HG03095 (cell line): ENCODE data around the gene TMOD2.
A peak's percentile ranks its signal among the peaks of the same experiment; 100 is the strongest.

Source experiments
- ATAC-seq: cut with Tn5 transposase; IDR thresholded peaks from one replicate; pipeline ENCODE4 v1.9.1; 2021; ENCODE audit warnings: moderate library complexity; ENCODE audit not compliant: unreplicated experiment

Gene TMOD2

GRCh38 chr15:51809457-51809856, 58.1 kb downstream of the TMOD2 start:
- no peak for ATAC-seq

DNA sequence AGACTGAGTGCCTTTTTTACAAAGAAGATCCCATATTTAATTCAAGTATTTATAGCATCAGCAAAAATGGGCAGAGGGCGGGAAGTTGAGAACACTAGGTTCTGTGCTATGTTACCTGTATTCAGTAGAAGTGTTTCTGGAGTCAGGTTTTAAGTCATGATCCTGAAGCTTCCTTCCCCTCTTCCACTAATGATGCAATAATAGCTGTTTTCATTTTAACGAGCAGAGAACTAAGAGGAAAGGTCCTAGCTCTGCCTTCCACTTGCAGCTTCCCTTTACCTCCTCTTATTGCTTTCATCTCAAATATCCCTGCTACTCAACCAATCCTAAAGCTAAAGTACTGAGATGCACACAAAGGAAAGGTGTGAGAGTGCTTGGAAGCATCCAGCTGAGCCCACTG, 61.2 kb downstream of the TMOD2 start:
- ATAC-seq, result no peak

GRCh38 chr15:51814606-51815005, 63.2 kb downstream of the TMOD2 start:
- ATAC-seq, result no peak

DNA sequence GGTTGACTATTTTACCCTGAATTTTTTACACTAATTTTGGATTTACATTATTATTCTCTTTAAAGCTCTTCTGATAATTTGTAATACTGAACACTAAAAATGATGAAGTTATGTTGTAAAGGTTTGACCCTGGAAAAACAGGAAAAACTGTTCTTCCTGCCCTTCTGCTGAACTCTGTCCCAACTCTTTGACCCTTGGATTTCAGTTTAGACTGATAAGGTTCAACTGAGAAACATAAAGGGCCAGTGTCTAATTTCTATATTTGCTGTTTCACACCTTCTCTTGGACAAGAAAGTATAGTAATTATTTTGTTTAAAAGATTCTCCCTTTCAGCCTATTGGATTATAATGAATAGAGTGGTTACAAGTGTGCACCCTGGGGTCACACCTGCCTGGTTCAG, 65.2 kb downstream of the TMOD2 start:
- ATAC-seq, result no peak

GRCh38 chr15:51818150-51818549, 66.8 kb downstream of the TMOD2 start:
- ATAC-seq, result no peak

DNA sequence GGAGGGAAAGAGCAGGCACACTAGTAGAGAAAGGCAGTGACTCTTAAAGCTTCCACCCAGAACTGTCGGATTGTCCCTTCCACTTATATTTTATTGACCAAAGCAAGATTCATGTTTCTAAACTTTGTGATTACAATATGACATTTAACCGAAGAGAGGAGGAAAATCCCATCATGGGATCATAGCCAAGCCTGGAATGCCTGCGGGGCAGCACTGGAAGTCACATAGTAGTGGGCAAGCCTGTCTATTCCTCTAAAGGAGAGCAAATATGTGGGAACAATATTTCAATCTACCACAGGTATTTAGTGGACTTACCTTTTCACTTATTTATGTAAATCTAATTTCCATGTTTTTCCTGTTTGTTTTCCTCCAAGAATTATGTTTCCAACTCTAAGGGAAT, 74.3 kb downstream of the TMOD2 start:
- ATAC-seq, result no peak

GRCh38 chr15:51828621-51829375, 77.4 kb downstream of the TMOD2 start:
- ATAC-seq, result no peak

- ATAC-seq, result peak; percentile 78
Measured at GRCh38 chr15:51829376-51830275, 78.2 kb downstream of the TMOD2 start, which contains the start of gene TMOD3. Gene TMOD3, plus strand, starts transcription at chr15:51829653. Its CDS starts 33,232 bp downstream, at chr15:51862885.

- ATAC-seq, result peak; percentile 10
Measured at GRCh38 chr15:51830276-51830806, 78.9 kb downstream of the TMOD2 start.

- ATAC-seq, result no peak
Measured at GRCh38 chr15:51833772-51834171, 82.4 kb downstream of the TMOD2 start.

GRCh38 chr15:51837792-51838251, 86.4 kb downstream of the TMOD2 start:
- ATAC-seq, result no peak

- no peak for ATAC-seq
Measured at GRCh38 chr15:51838270-51838669, 86.9 kb downstream of the TMOD2 start.

DNA sequence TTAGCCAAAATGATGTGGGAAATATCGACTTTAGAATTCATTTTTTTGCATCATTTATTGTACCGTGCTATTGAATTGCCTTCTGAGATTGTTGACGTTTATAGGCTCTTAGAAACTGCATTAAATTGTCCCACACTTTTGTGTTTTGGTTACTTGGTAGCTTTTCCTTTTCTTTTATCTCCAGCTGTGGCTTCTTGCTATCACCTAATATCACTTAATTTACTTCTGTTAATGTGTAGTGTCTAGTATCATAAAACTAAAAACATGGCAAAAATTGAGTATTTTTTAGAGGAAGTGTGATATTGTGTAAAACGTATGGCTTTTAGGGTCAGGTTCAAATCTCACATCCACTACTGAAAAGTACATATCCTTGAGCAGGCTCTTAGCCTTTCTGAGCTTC, 89.3 kb downstream of the TMOD2 start:
- ATAC-seq, result no peak

DNA sequence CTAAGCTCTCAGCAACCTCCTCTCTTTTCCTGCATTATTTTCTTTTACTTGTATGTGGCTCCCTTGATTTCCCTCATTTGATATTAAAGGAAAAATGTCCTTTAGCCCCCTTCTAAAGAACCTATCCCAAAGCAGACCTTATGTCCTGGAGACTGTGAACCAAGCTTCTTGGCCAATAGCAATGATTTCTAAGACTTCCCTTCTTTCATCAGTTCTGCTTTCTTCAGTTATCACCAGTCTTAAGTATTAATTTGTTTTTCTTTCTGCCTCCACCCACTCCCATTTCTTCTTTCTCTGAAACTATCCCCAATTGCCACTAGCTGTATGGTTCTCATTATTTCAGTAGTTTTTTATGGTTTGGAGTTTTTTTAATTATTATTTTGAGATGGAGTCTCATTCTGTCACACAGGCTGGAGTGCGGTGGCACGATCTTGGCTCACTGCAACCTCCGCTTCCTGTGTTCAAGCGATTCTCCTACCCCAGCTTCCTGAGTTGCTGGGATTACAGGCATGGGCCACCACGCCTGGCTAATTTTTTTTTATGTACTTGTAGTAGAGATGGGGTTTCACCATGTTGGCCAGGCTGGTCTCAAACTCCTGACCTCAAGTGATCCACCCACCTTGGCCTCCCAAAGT, 90.1 kb downstream of the TMOD2 start:
- ATAC-seq, result no peak

- ATAC-seq, result no peak
Measured at GRCh38 chr15:51842265-51842664, 90.9 kb downstream of the TMOD2 start.

DNA sequence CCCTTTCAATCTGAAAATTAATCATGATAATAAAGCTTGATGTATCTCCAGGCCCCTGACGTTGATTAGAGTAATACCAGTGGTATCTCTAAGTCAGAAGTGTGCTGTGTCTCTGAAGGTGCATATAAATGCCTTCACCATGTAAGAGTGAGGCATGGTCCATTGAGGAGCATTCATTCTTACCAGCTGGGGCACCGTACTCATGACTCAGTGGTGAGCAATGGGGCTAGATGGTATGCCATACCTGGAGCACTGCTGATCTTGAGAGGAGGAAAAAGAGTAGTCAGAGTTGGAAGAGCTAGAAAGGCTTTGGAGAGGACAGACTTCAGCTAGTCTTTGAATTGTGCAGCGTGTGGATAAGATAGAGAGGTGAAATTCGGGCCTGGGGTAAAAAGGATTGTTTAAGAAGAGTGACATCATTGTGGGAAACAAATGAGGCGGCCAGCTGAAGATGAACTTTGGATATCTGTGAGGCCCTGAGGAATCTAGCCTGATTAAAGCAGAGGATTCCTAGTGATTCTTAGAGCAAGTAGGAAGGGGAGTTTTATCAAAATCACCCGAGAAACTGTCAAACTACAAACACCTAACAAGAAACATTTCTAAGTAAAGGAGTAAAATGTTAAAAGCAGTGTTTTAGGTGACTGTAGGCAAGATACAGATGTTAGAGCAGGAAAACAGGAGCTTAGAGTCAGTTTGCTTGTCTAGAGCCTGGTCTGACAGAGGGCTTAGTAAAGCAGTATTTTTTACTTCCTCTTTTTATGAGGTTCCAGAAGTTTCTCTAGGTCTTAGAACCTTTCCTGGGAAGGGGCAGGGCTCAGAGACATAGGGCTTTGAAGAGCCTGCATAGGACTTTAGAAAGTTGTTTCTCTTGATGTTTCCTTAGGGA, 91.7 kb downstream of the TMOD2 start:
- no peak for ATAC-seq

DNA sequence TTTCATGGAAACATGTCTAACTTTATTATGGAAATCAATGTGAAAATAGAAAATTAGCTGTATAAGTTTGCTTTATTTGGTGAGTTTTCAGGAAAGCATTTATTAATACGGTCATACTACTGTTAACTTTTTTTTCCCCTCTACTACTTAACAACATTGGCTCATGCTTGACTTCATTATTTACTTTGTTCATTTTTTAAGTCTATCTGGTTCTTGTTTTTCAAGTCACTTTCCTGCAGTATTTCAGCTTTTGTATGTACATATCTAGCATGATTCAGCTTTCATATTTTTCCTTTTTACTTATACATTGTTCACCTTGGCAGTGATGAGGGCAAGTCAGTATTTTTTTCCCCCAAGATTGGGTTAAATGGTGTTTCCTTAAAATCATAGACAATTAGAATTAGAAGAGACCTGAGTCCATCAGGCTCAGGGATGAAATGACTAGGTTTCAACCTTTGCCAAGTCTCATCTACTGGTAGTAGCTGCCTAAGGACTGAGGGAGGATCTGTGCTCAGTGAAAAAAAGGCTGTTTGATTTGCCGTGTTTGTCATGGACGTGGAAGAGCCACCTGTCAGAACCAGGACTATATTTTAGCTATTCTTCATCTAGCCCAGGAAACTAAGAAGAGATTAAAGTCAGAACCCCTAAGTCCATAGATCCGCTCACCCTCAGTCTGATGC, 93.5 kb downstream of the TMOD2 start:
- no peak for ATAC-seq

- ATAC-seq, result no peak
Measured at GRCh38 chr15:51846066-51846462, 94.7 kb downstream of the TMOD2 start.

GRCh38 chr15:51846463-51847230, 95.2 kb downstream of the TMOD2 start:
- no peak for ATAC-seq
